ENCODE measurements around the gene OGDHL. TPM values are rescaled to one million over a fixed set of nuclear protein-coding genes. Genes with fewer than 3 reads are reported as not detected.

The OGDHL gene
- total and polyA plus RNA-seq, 2 of the 13 experiments (the other 11 are each of a cell fraction or from before 2014, with no cell fraction given): 3.0 to 9.8 TPM

GRCh38 chr10:49711481-49711880 lies 50.6 kb downstream of the OGDHL start (continued):
- TF ChIP-seq REST (IDR thresholded peaks at IDR 0.05; ENCODE audit: borderline replicate concordance in 1 of 2, low read depth in 1 of 2, low read length in 2 of 2) (no peak), MIER3 (CRISPR knock-in tag; IDR thresholded peaks at IDR 0.05; ENCODE audit: borderline replicate concordance) (no peak), TAF15 (IDR thresholded peaks at IDR 0.05; ENCODE audit: low read depth, low read length, poor library complexity, severe bottlenecking) (no peak)

- ATAC-seq: no peak
- BruUV-seq (replicated peaks): no TSS peak
- intact Hi-C loops (cut with micrococcal nuclease; ENCODE audit: unreplicated experiment) (no loop called here), in situ Hi-C loops (cut with HindIII; ENCODE audit: extremely low pct_ligation_motif_present, low pct_unique_long_range_greater_than_20kb) (no loop called here)
- no peaks in the 10 kb centered on the region for H3K4me1 ChIP-seq (ENCODE audit: insufficient read depth, low read length)
- H3K27ac ChIP-seq (ENCODE audit: extremely low read length, insufficient read depth, low read length): no peak overlapping the region
- no peak overlapping the region for H3K9ac ChIP-seq (ENCODE audit: insufficient read depth, low read depth, low read length)
- no peak for FAIRE-seq
- H3K4me2 ChIP-seq (ENCODE audit: low read depth, low read length): no peak overlapping the region
- ChIA-PET CTCF (ENCODE audit: low intra/inter-chr PET ratio, low total read pairs) (no interaction called here), POLR2A (no interaction called here)
- H3K36me3 ChIP-seq (replicated peaks in 1 of 2; ENCODE audit: control insufficient read depth in 1 of 2, insufficient read depth in 2 of 2, low read length in 2 of 2): no peaks in the 10 kb centered on the region
- WGBS (ENCODE audit: low lambda C conversion rate): 30% methylated on average over 6 of the region's 6 CpGs
- no peak overlapping the region for H3K4me3 ChIP-seq (replicated peaks in 1 of 3; ENCODE audit: insufficient read depth in 1 of 3, low read depth in 2 of 3, low read length in 3 of 3)
- no peaks in the 10 kb centered on the region for H3K79me2 ChIP-seq (ENCODE audit: insufficient read depth, low read length)
- H2AFZ ChIP-seq (ENCODE audit: low read length): no peak overlapping the region
- no peak for DNase-seq (ENCODE audit: low spot score)
- no peaks in the 10 kb centered on the region for H4K20me1 ChIP-seq (ENCODE audit: insufficient read depth, low read length)
- no peaks in the 10 kb centered on the region for H3K9me3 ChIP-seq (ENCODE audit: low read length)
- H3K27me3 ChIP-seq (ENCODE audit: control insufficient read depth in 1 of 2, insufficient read depth in 2 of 2, low read length in 2 of 2): peaks cover 5 to 17% of the 10 kb centered on the region in 2 experiments; a peak in 4 of 5 replicates
- no peak for TF ChIP-seq ZNF577 (CRISPR knock-in tag; IDR thresholded peaks at IDR 0.05; ENCODE audit: borderline replicate concordance, low read depth)
- no peak for TF ChIP-seq SUZ12 (IDR thresholded peaks at IDR 0.05; ENCODE audit: low read depth, low read length)
- no peak for TF ChIP-seq ZNF841 (CRISPR knock-in tag; IDR thresholded peaks at IDR 0.05; ENCODE audit: borderline replicate concordance)
- no peak for TF ChIP-seq ZNF580 (CRISPR knock-in tag; IDR thresholded peaks at IDR 0.05; ENCODE audit: borderline replicate concordance, low read depth)
- no peak for TF ChIP-seq SALL1 (CRISPR knock-in tag; IDR thresholded peaks at IDR 0.05)
- no peak for TF ChIP-seq NR2C2 (CRISPR knock-in tag; IDR thresholded peaks at IDR 0.05; ENCODE audit: borderline replicate concordance)
- TF ChIP-seq CENPT (CRISPR knock-in tag; IDR thresholded peaks at IDR 0.05; ENCODE audit: low read depth): no peak
- TF ChIP-seq ZNF615 (CRISPR knock-in tag; IDR thresholded peaks at IDR 0.05; ENCODE audit: borderline replicate concordance): no peak
- no peak for TF ChIP-seq NR2F2 (IDR thresholded peaks at IDR 0.05; ENCODE audit: borderline replicate concordance, low read depth)
- TF ChIP-seq ZBTB1 (CRISPR knock-in tag; IDR thresholded peaks at IDR 0.05; ENCODE audit: borderline replicate concordance): no peak
- TF ChIP-seq MXI1 (IDR thresholded peaks at IDR 0.05; ENCODE audit: borderline replicate concordance, low read depth, low read length): no peak
- no peak for TF ChIP-seq DNMT3B (CRISPR knock-in tag; conservative IDR thresholded peaks at IDR 0.05)
- no peak for TF ChIP-seq MXD1 (CRISPR knock-in tag; IDR thresholded peaks at IDR 0.05)
Measured at GRCh38 chr10:49710966-49711365, 51.2 kb downstream of the OGDHL start.
